Keratinocyte (primary cell): ENCODE measurements around the gene GADD45GIP1. TPM values are rescaled to one million over a fixed set of nuclear protein-coding genes. Genes with fewer than 3 reads are reported as not detected.

ENCODE experiments used
- DNase-seq: peaks from one replicate; pipeline ENCODE4 v3.0.0-alpha.2; 2011; ENCODE audit warnings: low read depth, missing footprints, low spot score
- FAIRE-seq: peaks from 2 replicates; lab custom pipeline; 2011; peaks lifted over from hg19 to GRCh38; lab: Jason Lieb, UNC
- H2AFZ ChIP-seq: 2 replicates; pipeline ENCODE4 v1.6.0; 2012; ENCODE audit warnings: low read length, control low read depth, inconsistent platforms; ENCODE audit not compliant: control insufficient read depth
- H3K27ac ChIP-seq: 2 replicates; pipeline ENCODE4 v1.5.1; 2011; ENCODE audit warnings: low read length; ENCODE audit not compliant: control insufficient read depth, insufficient read depth
- H3K27me3 ChIP-seq: 3 replicates; pipeline ENCODE4 v1.6.0; 2011; ENCODE audit warnings: low read length; ENCODE audit not compliant: control insufficient read depth, insufficient read depth; ENCODE audit errors: extremely low read depth
- H3K36me3 ChIP-seq, 2 experiments: 2 replicates in 1 of 2; 3 replicates in 1 of 2; pipeline ENCODE4 v1.5.1; 2011; ENCODE audit warnings: low read length in 2 of 2, mild to moderate bottlenecking in 1 of 2; ENCODE audit not compliant: control insufficient read depth in 2 of 2, insufficient read depth in 2 of 2; ENCODE audit errors: extremely low read depth in 1 of 2
- H3K4me1 ChIP-seq: 3 replicates; pipeline ENCODE4 v1.5.1; 2011; ENCODE audit warnings: low read length; ENCODE audit not compliant: control insufficient read depth, insufficient read depth; ENCODE audit errors: extremely low read depth
- H3K4me2 ChIP-seq: 3 replicates; pipeline ENCODE4 v1.6.0; 2011; ENCODE audit warnings: low read depth, low read length; ENCODE audit not compliant: control insufficient read depth, insufficient read depth; ENCODE audit errors: extremely low read depth
- H3K4me3 ChIP-seq, 3 experiments: fragments of 200-600 bp in 1 of 3; sonication (generic) in 1 of 3; 2 replicates in 2 of 3; 3 replicates in 1 of 3; pipeline ENCODE4 v1.5.1; 2011 to 2016; ENCODE audit warnings: low read length in 3 of 3, mild to moderate bottlenecking in 3 of 3, control low read depth in 2 of 3, inconsistent platforms in 1 of 3, low read depth in 1 of 3, mixed read lengths in 1 of 3, mixed run types in 1 of 3, moderate library complexity in 1 of 3; ENCODE audit not compliant: control insufficient read depth in 2 of 3, insufficient read depth in 2 of 3; ENCODE audit errors: extremely low read depth in 1 of 3
- H3K79me2 ChIP-seq: 2 replicates; pipeline ENCODE4 v1.6.0; 2012; ENCODE audit warnings: low read length; ENCODE audit not compliant: control insufficient read depth, insufficient read depth
- H3K9ac ChIP-seq: 3 replicates; pipeline ENCODE4 v1.6.0; 2011; ENCODE audit warnings: low read length; ENCODE audit not compliant: control insufficient read depth, insufficient read depth; ENCODE audit errors: extremely low read depth
- H3K9me1 ChIP-seq: 3 replicates; pipeline ENCODE4 v1.6.0; 2011; ENCODE audit warnings: low read length; ENCODE audit not compliant: control insufficient read depth, insufficient read depth; ENCODE audit errors: extremely low read depth
- H3K9me3 ChIP-seq: 2 replicates; pipeline ENCODE4 v1.5.1; 2012; ENCODE audit warnings: low read depth, low read length; ENCODE audit not compliant: control insufficient read depth
- H4K20me1 ChIP-seq: 3 replicates; pipeline ENCODE4 v1.6.0; 2011; ENCODE audit warnings: low read length; ENCODE audit not compliant: control insufficient read depth, insufficient read depth; ENCODE audit errors: extremely low read depth
- CTCF ChIP-seq, 3 experiments: IDR thresholded peaks in 1 of 3; conservative IDR thresholded peaks in 1 of 3; optimal IDR thresholded peaks in 1 of 3; 2 replicates in 2 of 3; 3 replicates in 1 of 3; pipeline versions ENCODE3 to v1.5.1; 2011; ENCODE audit warnings: low read length in 3 of 3, mild to moderate bottlenecking in 3 of 3, moderate library complexity in 2 of 3, control low read depth in 1 of 3, inconsistent platforms in 1 of 3; ENCODE audit not compliant: insufficient read depth in 2 of 3; ENCODE audit errors: extremely low read depth in 1 of 3
- EZH2 ChIP-seq: IDR thresholded peaks from one replicate; pipeline ENCODE4 v1.6.1; 2012; ENCODE audit warnings: inconsistent platforms, mild to moderate bottlenecking, low read length, moderate library complexity
- dilution Hi-C: fragments of 300-500 bp; cut with MboI; formaldehyde crosslinking; loops from one replicate; pipeline ENCODE4 v1.7.0; 2020; ENCODE audit warnings: low sequenced_read_pairs; ENCODE audit not compliant: extremely low pct_ligation_motif_present
- polyA plus RNA-seq, 5 experiments: library from polyadenylated mRNA; depleted of rRNA in 3 of 5; stranded (reverse) in 3 of 5; stranded (forward) in 1 of 5; unstranded in 1 of 5; fragments of >200 nt; gene quantifications; 1 replicate in 1 of 5; 2 replicates in 3 of 5; 3 replicates in 1 of 5; pipeline versions ENCODE4 v1.2.1 to v1.2.3, GENCODE V29; 2011 to 2012; ENCODE audit warnings: missing spikeins in 2 of 5, low read depth in 1 of 5, low replicate concordance in 1 of 5

The GADD45GIP1 gene
- polyA plus RNA-seq, 1 donor (not counting 4 experiments of a cell fraction or from before 2014, with no cell fraction given): 35.5 TPM

DNA sequence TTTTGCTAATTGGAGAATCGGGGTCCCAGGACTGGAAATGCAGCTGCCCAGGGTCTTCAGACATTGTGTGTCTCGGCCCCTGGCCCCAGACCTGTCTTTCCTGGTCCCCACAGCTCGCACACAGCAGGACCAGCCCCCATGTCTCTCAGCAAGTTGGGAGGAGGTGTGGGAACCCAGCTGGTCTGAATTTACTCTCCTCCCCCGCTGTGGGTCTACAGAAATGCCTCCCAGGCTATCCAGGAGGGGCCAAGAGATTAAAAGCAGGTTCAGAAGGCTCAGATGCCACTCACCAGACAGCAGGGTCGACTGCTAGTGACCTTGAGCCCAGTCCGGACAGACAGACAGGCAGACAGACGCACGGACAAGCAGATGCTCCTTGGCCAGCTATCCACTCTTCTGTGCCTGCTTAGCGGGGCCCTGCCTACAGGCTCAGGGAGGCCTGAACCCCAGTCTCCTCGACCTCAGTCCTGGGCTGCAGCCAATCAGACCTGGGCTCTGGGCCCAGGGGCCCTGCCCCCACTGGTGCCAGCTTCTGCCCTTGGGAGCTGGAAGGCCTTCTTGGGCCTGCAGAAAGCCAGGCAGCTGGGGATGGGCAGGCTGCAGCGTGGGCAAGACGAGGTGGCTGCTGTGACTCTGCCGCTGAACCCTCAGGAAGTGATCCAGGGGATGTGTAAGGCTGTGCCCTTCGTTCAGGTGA is 12.4 kb upstream of the GADD45GIP1 start, which contains the start of gene DAND5:
TSS of gene DAND5 (plus strand) at position 285 of the 697 bp plus-strand sequence. CDS start at position 370, 85 bp downstream.
- no peak within 1 kb of the TSS for H3K27ac ChIP-seq
- TF ChIP-seq CTCF (optimal IDR thresholded peaks at IDR 0.05 in 1 of 3, IDR thresholded peaks at IDR 0.05 in 1 of 3, conservative IDR thresholded peaks at IDR 0.05 in 1 of 3; ENCODE audit: extremely low read depth in 1 of 3, insufficient read depth in 2 of 3, low read length in 3 of 3) (no peak), EZH2 (no peak)

DNA sequence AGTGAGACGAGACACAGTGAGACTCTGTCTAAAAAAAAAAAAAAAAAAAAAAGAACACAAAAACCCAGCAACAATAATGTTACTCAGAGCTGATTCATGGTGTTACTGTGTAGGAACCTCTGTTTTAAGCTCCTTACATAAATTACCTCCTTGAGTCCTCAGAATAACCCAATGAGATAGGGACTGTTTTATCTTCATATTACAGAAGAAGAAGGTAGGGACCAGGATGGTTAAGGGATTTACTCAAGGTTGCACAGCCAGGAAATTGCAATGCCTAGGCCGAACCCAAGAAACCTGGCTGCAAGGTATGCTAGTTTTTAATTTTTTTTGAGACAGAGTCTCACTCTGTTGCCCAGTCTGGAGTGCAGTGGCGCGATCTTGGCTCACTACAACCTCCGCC is 10.9 kb upstream of the GADD45GIP1 start:
- Histone ChIP-seq H3K9ac (no peak overlapping the region), H3K79me2 (no peaks in the 10 kb centered on the region), H3K9me3 (no peaks in the 10 kb centered on the region), H2AFZ (no peak overlapping the region), H3K27me3 (no peaks in the 10 kb centered on the region), H3K9me1 (no peaks in the 10 kb centered on the region), H3K4me2 (no peak overlapping the region), H3K27ac (no peak overlapping the region), H3K4me3 (no peak overlapping the region), H3K36me3 (no peaks in the 10 kb centered on the region), H4K20me1 (no peaks in the 10 kb centered on the region), H3K4me1 (peaks cover 4% of the 10 kb centered on the region)
- no peak for TF ChIP-seq EZH2
- no peak for TF ChIP-seq CTCF (optimal IDR thresholded peaks at IDR 0.05 in 1 of 3, IDR thresholded peaks at IDR 0.05 in 1 of 3, conservative IDR thresholded peaks at IDR 0.05 in 1 of 3; ENCODE audit: extremely low read depth in 1 of 3, insufficient read depth in 2 of 3, low read length in 3 of 3)
- FAIRE-seq: no peak
- dilution Hi-C loops: no loop called here
- DNase-seq: no peak

More for the DNA sequence above, 12.4 kb upstream of the GADD45GIP1 start, which contains the start of gene DAND5:
- no peaks in the 10 kb centered on the region for H3K9me3 ChIP-seq
- no peak within 1 kb of the TSS for H3K4me3 ChIP-seq
- H3K27me3 ChIP-seq: no peaks in the 10 kb centered on the region
- no peaks in the 10 kb centered on the region for H3K36me3 ChIP-seq
- H3K9me1 ChIP-seq: no peaks in the 10 kb centered on the region
- no peak within 1 kb of the TSS for H2AFZ ChIP-seq
- dilution Hi-C loops: no loop called here
- DNase-seq (no peak), FAIRE-seq (no peak)
- no peaks in the 10 kb centered on the region for H4K20me1 ChIP-seq
- no peak within 1 kb of the TSS for H3K9ac ChIP-seq
- H3K4me2 ChIP-seq: no peak within 1 kb of the TSS
- H3K79me2 ChIP-seq: no peaks in the 10 kb centered on the region
- peaks cover 4% of the 10 kb centered on the region for H3K4me1 ChIP-seq
